ENCODE data around the gene TMED4.

DNA sequence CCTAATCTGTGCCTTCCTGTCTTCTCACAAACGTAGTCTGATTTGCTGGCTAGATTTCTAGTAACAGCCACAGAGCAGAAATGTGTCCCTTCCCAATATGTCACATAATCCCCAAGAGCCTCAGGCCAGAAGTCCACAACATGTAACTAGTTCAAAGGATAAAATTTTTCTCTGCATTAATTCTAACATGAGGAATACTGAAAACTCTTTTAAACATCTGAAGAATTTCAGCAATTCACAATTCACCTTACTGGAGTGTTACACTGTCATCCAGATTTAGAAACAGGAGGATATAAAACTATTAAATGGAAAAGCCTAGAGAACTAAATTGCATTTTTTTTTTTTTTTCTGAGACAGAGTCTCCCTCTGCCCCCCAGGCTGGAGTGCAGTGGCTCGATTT lies 5.8 kb downstream of the TMED4 start:
- TF ChIP-seq TAF1 (conservative IDR thresholded peaks at IDR 0.05) (no peak), CTCF (IDR thresholded peaks at IDR 0.05; ENCODE audit: low read depth, low read length, missing input control) (no peak), SP1 (IDR thresholded peaks at IDR 0.05) (no peak), MAX (IDR thresholded peaks at IDR 0.05) (no peak)
